GM13976 (cell line): ENCODE results near the gene CHD3.

Experiments
- DNase-seq: peaks from one replicate; pipeline ENCODE4 v3.0.0; 2012; ENCODE audit warnings: low spot score
- CTCF ChIP-seq: IDR thresholded peaks from 2 replicates; pipeline ENCODE4 v1.5.1; 2012; ENCODE audit warnings: borderline replicate concordance, mild to moderate bottlenecking; ENCODE audit not compliant: insufficient read depth; ENCODE audit errors: extremely low read depth, missing control alignments, control extremely low read depth
- in situ Hi-C: fragments of 300-500 bp; cut with MboI; formaldehyde crosslinking; loops from one replicate; pipeline ENCODE4 v1.12.0; 2022; ENCODE audit warnings: low sequenced_read_pairs, mixed read lengths, inconsistent platforms; ENCODE audit not compliant: unreplicated experiment

CHD3 gene

GRCh38 chr17:7845359-7846062 is 43.1 kb upstream of the CHD3 start:
- no peak for DNase-seq
- no peak for TF ChIP-seq CTCF
- in situ Hi-C loops = no loop called here

- in situ Hi-C loops = no loop called here
- no peak for TF ChIP-seq CTCF
- DNase-seq = no peak
Measured at GRCh38 chr17:7846063-7846735, 42.4 kb upstream of the CHD3 start.

- no peak for TF ChIP-seq CTCF
- no peak for DNase-seq
- in situ Hi-C loops = no loop called here
Measured at GRCh38 chr17:7846765-7847661, 41.6 kb upstream of the CHD3 start.

- no peak for DNase-seq
- in situ Hi-C loops = no loop called here
- TF ChIP-seq CTCF = no peak
Measured at GRCh38 chr17:7848131-7848579, 40.4 kb upstream of the CHD3 start.

GRCh38 chr17:7848739-7849129 is 39.9 kb upstream of the CHD3 start:
- in situ Hi-C loops = no loop called here
- no peak for TF ChIP-seq CTCF
- no peak for DNase-seq

- TF ChIP-seq CTCF = no peak
- in situ Hi-C loops = no loop called here
- no peak for DNase-seq
Measured at GRCh38 chr17:7849130-7849750, 39.3 kb upstream of the CHD3 start.
